Breast epithelium (tissue), 3 donors: ENCODE results near the gene XYLT1.

ENCODE experiments used
- POLR2A ChIP-seq: fragments of 450-650 bp; IDR thresholded peaks from one replicate; pipeline ENCODE4 v1.6.1; 2016; ENCODE audit warnings: antibody characterized with exemption, mild to moderate bottlenecking, moderate library complexity
- POLR2AphosphoS5 ChIP-seq, 3 donors: sonication (generic); formaldehyde crosslinking; IDR thresholded peaks; one replicate each; pipeline ENCODE4 v1.6.1; 2017; ENCODE audit warnings: antibody characterized with exemption in 3 of 3
- TF ChIP-seq, protein P1 (sequence below), 3 donors: fragments of 450-650 bp; IDR thresholded peaks; one replicate each; pipeline ENCODE4 v1.5.1; 2016 to 2017; ENCODE audit warnings: antibody characterized with exemption in 3 of 3, mild to moderate bottlenecking in 3 of 3, moderate library complexity in 3 of 3

DNA sequence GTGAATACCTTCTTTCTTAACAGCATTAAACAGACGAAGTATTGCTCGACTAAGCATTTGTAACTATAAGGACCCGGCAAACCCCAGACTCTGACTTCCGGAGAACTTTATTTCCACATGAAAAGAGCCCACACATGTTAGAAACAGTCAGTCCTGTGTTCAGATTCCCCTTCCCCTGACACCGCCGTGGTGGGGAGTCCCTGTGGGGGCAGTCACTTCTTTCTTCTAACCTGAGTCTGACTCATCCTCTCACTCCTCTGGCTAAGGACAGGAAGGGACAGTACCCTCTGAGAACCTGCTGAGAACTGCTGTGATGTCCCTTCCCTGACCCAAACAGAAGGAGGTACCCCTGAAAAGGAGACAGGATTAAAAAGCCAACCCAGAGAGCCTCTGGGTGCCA is 165.1 kb downstream of the XYLT1 start:
- TF ChIP-seq, protein P1, sequence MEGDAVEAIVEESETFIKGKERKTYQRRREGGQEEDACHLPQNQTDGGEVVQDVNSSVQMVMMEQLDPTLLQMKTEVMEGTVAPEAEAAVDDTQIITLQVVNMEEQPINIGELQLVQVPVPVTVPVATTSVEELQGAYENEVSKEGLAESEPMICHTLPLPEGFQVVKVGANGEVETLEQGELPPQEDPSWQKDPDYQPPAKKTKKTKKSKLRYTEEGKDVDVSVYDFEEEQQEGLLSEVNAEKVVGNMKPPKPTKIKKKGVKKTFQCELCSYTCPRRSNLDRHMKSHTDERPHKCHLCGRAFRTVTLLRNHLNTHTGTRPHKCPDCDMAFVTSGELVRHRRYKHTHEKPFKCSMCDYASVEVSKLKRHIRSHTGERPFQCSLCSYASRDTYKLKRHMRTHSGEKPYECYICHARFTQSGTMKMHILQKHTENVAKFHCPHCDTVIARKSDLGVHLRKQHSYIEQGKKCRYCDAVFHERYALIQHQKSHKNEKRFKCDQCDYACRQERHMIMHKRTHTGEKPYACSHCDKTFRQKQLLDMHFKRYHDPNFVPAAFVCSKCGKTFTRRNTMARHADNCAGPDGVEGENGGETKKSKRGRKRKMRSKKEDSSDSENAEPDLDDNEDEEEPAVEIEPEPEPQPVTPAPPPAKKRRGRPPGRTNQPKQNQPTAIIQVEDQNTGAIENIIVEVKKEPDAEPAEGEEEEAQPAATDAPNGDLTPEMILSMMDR (IDR thresholded peaks at IDR 0.05) = no peak
- no peak for TF ChIP-seq POLR2A
- no peak for TF ChIP-seq POLR2AphosphoS5 (IDR thresholded peaks at IDR 0.05)
